Inflammatory macrophage treated with lipopolysaccharide for 1 hour (primary cell): ENCODE results near the gene PHLPP2.
"Not testable (repeated sequence)": the region's sequence is repeated elsewhere in the genome, so short reads cannot be mapped to it uniquely, and the experiment has no call there.

Experiments used
- DNase-seq, 2 donors: peaks; one replicate each; pipeline ENCODE4 v3.0.0-alpha.2; 2020 to 2022

Gene PHLPP2

GRCh38 chr16:71712501-71712900 is 12.0 kb downstream of the PHLPP2 start:
- DNase-seq: no peak

GRCh38 chr16:71711789-71712188 is 12.7 kb downstream of the PHLPP2 start:
- DNase-seq: no peak

GRCh38 chr16:71709229-71709781 is 15.2 kb downstream of the PHLPP2 start:
- no peak for DNase-seq

- DNase-seq: no peak
These were observed 15.8 kb downstream of the PHLPP2 start for GRCh38 chr16:71708696-71709095.

- no peak for DNase-seq
These were observed 17.3 kb downstream of the PHLPP2 start for GRCh38 chr16:71707199-71707598.

GRCh38 chr16:71706046-71706445 is 18.5 kb downstream of the PHLPP2 start:
- no peak for DNase-seq

GRCh38 chr16:71703333-71703732 is 21.2 kb downstream of the PHLPP2 start:
- no peak for DNase-seq

GRCh38 chr16:71700831-71701230 is 23.7 kb downstream of the PHLPP2 start:
- peak; percentile 47 to 71 for DNase-seq

- DNase-seq: no peak
These were observed 26.0 kb downstream of the PHLPP2 start for GRCh38 chr16:71698491-71698890.

- DNase-seq: no peak
These were observed 31.3 kb downstream of the PHLPP2 start for GRCh38 chr16:71693164-71693563.

GRCh38 chr16:71689901-71690300 is 34.6 kb downstream of the PHLPP2 start:
- DNase-seq: no peak

- no peak for DNase-seq
These were observed 36.6 kb downstream of the PHLPP2 start for GRCh38 chr16:71687861-71688260.

GRCh38 chr16:71684280-71684679 is 40.2 kb downstream of the PHLPP2 start:
- DNase-seq: not testable (repeated sequence)

GRCh38 chr16:71681360-71681759 is 43.1 kb downstream of the PHLPP2 start:
- DNase-seq: no peak

GRCh38 chr16:71676236-71676635 is 48.3 kb downstream of the PHLPP2 start:
- no peak for DNase-seq

GRCh38 chr16:71675380-71675779 is 49.1 kb downstream of the PHLPP2 start:
- DNase-seq: no peak

GRCh38 chr16:71674229-71674628 is 50.3 kb downstream of the PHLPP2 start:
- DNase-seq: no peak

- DNase-seq: no peak
These were observed 50.9 kb downstream of the PHLPP2 start for GRCh38 chr16:71673582-71673973.

- no peak for DNase-seq
These were observed 51.5 kb downstream of the PHLPP2 start for GRCh38 chr16:71672803-71673581.

GRCh38 chr16:71672125-71672524 is 52.4 kb downstream of the PHLPP2 start:
- no peak for DNase-seq

GRCh38 chr16:71671165-71671564 is 53.3 kb downstream of the PHLPP2 start:
- DNase-seq: no peak

- no peak for DNase-seq
These were observed 54.0 kb downstream of the PHLPP2 start for GRCh38 chr16:71670537-71670936.

- DNase-seq: no peak
These were observed 54.5 kb downstream of the PHLPP2 start for GRCh38 chr16:71669926-71670536.
